ENCODE data around the gene LYRM7. TPM values are rescaled to one million over a fixed set of nuclear protein-coding genes. Genes with fewer than 3 reads are reported as not detected.
A peak's percentile ranks its signal among the peaks of the same experiment; 100 is the strongest.
"Not testable (repeated sequence)": the region's sequence is repeated elsewhere in the genome, so short reads cannot be mapped to it uniquely, and the experiment has no call there.

The LYRM7 gene
- 1 to 10 TPM; 2.3 to 4.8 (median 3.0) TPM for total RNA-seq
- polyA plus RNA-seq = 1 to 10 TPM; 2.0 to 3.5 TPM

DNA sequence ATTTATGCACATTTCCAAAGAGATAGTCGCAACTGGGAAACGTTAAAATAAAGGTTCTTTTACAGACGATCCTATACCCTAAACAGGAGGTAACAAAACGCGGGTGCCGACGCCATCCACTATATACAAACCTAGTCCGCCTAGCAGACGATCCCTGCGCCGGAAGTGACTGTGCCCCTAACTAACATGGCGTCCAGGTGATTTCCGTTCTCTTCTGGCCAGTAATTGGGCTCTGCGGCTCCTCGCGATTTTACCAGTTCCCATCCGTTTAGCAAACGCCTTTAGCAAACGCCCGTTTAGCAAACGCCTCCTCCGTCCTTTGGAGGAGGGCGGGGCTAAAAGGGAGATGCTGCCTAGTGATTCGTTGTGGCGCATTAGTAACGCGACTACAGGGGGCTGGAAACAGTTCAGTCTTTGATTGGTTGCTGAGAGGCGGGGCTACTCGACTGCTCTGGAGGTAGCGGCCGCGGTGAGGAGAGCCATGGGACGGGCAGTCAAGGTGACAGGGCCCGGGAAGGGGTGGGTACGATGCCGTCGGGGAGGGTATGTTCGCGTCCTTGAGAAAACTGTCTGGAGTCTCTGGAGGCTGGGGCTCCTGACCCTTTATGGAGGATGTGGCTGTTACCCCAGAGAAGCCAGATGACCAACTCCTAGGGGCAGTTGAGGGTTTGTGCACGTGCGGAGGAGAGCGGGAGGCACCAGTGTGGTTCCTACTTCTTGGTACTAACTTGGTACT, at the start of gene LYRM7:
TSS of gene LYRM7 (plus strand) at position 405 of the 736 bp plus-strand sequence. CDS start at position 482, 77 bp downstream.
- H3K36me3 ChIP-seq = no peaks in the 10 kb centered on the region
- H3K27ac ChIP-seq = peak within 1 kb of the TSS; percentile 29 to 82 (median 62)
- no peaks in the 10 kb centered on the region for H3K27me3 ChIP-seq
- TF ChIP-seq, protein P1, sequence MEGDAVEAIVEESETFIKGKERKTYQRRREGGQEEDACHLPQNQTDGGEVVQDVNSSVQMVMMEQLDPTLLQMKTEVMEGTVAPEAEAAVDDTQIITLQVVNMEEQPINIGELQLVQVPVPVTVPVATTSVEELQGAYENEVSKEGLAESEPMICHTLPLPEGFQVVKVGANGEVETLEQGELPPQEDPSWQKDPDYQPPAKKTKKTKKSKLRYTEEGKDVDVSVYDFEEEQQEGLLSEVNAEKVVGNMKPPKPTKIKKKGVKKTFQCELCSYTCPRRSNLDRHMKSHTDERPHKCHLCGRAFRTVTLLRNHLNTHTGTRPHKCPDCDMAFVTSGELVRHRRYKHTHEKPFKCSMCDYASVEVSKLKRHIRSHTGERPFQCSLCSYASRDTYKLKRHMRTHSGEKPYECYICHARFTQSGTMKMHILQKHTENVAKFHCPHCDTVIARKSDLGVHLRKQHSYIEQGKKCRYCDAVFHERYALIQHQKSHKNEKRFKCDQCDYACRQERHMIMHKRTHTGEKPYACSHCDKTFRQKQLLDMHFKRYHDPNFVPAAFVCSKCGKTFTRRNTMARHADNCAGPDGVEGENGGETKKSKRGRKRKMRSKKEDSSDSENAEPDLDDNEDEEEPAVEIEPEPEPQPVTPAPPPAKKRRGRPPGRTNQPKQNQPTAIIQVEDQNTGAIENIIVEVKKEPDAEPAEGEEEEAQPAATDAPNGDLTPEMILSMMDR (IDR thresholded peaks at IDR 0.05) = no peak
- ATAC-seq (peak; percentile 97 to 99 (median 98)), FAIRE-seq (peak; percentile 97), DNase-seq (peak; percentile 84 to 98 (median 96))
- peak within 1 kb of the TSS; percentile 40 to 61 (median 45) for H3K4me3 ChIP-seq
- H3K4me1 ChIP-seq = peaks cover 3 to 9% (median 6%) of the 10 kb centered on the region in 3 donors
- intact Hi-C loops (cut with DNase I) = loop anchor here in 1 of 3 donors (10.0 kb wide), 1 partner anchor 234 kb away; no protein-coding TSS in a partner anchor
- 0% methylated on average over 42 of the region's 42 CpGs for WGBS, 2 donors
- H3K9me3 ChIP-seq = no peaks in the 10 kb centered on the region

DNA sequence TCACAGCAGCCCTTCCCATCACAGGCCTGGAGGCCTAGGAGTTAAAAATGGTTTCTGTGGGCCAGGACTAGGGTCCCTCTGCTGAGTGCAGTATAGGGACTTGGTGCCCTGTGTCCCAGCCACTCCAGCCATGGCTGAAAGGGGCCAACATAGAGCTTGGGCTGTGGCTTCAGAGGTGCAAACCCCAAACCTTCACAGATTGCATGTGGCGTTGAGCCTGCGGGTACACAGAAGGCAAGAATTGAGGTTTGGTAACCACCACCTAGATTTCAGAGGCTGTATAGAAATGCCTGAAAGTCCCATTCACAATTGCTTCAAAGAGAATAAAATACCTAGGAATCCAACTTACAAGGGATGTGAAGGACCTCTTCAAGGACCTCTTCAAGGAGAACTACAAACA, 43.5 kb upstream of the LYRM7 start:
- FAIRE-seq; H3K27me3 ChIP-seq; ATAC-seq; DNase-seq; H3K4me1 ChIP-seq; H3K9me3 ChIP-seq; intact Hi-C loops (cut with DNase I); H3K36me3 ChIP-seq; H3K4me3 ChIP-seq; H3K27ac ChIP-seq: not testable (repeated sequence)
- WGBS, 2 donors = 92 to 97% methylated on average over 2 of the region's 2 CpGs

DNA sequence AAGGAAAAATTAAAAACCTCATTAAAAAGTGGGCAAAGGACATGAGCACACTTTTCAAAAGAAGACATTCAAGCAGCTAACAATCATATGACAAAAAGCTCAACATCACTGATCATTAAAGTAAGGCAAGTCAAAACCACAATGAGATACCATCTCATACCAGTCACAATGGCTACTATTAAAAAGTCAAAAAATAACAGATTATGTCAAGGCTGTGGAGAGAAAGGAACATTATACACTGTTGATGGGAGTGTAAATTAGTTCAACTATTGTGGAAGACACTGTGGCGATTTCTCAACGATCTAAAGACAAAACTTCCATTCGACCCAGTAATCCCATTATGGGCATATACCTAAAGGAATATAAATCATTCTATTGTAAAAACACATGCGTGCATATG, 41.4 kb upstream of the LYRM7 start:
- Histone ChIP-seq H3K9me3 (no peaks in the 10 kb centered on the region), H3K27ac (no peak overlapping the region), H3K27me3 (no peaks in the 10 kb centered on the region), H3K4me3 (no peak overlapping the region), H3K4me1 (no peaks in the 10 kb centered on the region), H3K36me3 (no peaks in the 10 kb centered on the region)
- intact Hi-C loops (cut with DNase I) = no loop called here
- DNase-seq (no peak), FAIRE-seq (no peak), ATAC-seq (no peak)
- 66 to 83% methylated on average over 4 of the region's 4 CpGs for WGBS, 2 donors
- TF ChIP-seq, protein P1 (IDR thresholded peaks at IDR 0.05) = no peak

DNA sequence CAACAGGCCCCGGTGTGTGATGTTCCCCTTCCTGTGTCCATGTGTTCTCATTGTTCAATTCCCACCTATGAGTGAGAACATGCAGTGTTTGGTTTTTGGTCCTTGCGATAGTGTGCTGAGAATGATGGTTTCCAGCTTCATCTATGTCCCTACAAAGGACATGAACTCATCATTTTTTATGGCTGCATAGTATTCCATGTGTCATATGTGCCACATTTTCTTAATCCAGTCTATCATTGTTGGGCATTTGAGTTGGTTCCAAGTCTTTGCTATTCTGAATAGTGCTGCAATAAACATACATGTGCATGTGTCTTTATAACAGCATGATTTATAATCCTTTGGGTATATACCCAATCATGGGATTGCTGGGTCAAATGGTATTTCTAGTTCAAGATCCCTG, 37.7 kb upstream of the LYRM7 start:
- H3K4me1 ChIP-seq; ATAC-seq; H3K4me3 ChIP-seq; FAIRE-seq; intact Hi-C loops (cut with DNase I); H3K27ac ChIP-seq; H3K27me3 ChIP-seq; DNase-seq; H3K9me3 ChIP-seq; H3K36me3 ChIP-seq: not testable (repeated sequence)
- WGBS, 2 donors = 84 to 91% methylated on average over 1 of the region's 2 CpGs

DNA sequence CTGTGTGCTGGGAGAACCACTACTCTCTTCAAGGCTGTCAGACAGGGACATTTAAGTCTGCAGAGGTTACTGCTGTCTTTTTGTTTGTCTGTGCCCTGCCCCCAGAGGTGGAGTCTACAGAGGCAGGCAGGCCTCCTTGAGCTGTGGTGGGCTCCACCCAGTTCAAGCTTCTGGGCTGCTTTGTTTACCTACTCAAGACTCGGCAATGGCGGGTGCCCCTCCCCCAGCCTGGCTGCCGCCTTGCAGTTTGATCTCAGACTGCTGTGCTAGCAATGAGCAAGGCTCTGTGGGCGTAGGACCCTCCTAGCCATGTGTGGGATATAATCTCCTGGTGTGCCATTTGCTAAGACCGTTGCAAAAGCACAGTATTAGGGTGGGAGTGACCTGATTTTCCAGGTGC, 32.3 kb upstream of the LYRM7 start:
- H3K27ac ChIP-seq; intact Hi-C loops (cut with DNase I); H3K4me1 ChIP-seq; H3K27me3 ChIP-seq; ATAC-seq; H3K9me3 ChIP-seq; FAIRE-seq; DNase-seq; H3K36me3 ChIP-seq; H3K4me3 ChIP-seq: not testable (repeated sequence)
- WGBS, 2 donors = 63 to 71% methylated on average over 5 of the region's 5 CpGs

DNA sequence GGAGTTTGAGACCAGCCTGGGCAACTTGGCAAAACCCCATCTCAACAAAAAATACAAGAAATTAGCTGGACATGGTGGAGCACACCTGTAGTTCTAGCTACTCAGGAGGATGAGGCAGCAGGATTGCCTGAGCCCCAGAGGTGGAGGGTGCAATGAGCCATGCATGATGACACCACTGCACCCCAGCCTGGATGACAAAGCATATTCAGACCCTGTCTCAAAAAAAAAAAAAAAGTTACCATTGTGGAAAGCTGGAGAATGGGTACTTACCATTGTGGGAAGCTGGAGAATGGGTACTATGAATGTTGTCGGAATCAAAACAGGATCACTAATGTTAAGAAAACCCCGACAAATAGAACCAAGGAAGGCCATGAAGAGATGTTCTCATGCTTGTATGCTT, 31.4 kb upstream of the LYRM7 start:
- Histone ChIP-seq H3K4me1 (no peaks in the 10 kb centered on the region), H3K36me3 (no peaks in the 10 kb centered on the region), H3K4me3 (no peak overlapping the region), H3K27ac (no peak overlapping the region), H3K27me3 (no peaks in the 10 kb centered on the region), H3K9me3 (no peaks in the 10 kb centered on the region)
- TF ChIP-seq, protein P1 (IDR thresholded peaks at IDR 0.05) = no peak
- no peak for ATAC-seq
- no peak for DNase-seq
- 91 to 93% methylated on average over 2 of the region's 2 CpGs for WGBS, 2 donors
- FAIRE-seq = no peak
- intact Hi-C loops (cut with DNase I) = no loop called here
